HG03558 (cell line): ENCODE results near the gene POLA2.
"Not testable (repeated sequence)": the region's sequence is repeated elsewhere in the genome, so short reads cannot be mapped to it uniquely, and the experiment has no call there.

Source experiments
- ATAC-seq: cut with Tn5 transposase; IDR thresholded peaks from one replicate; pipeline ENCODE4 v1.9.1; 2021; ENCODE audit warnings: moderate number of reproducible peaks; ENCODE audit not compliant: unreplicated experiment; ENCODE audit errors: extremely low read depth

The POLA2 gene

GRCh38 chr11:65325435-65325834 lies 63.7 kb downstream of the POLA2 start:
- ATAC-seq: no peak

GRCh38 chr11:65327021-65327420 lies 65.3 kb downstream of the POLA2 start:
- ATAC-seq: no peak

- ATAC-seq: no peak
These were observed 67.7 kb downstream of the POLA2 start for GRCh38 chr11:65329478-65329877.

- no peak for ATAC-seq
These were observed 68.2 kb downstream of the POLA2 start for GRCh38 chr11:65329944-65330403.

GRCh38 chr11:65330544-65330943 lies 68.8 kb downstream of the POLA2 start:
- no peak for ATAC-seq

GRCh38 chr11:65332591-65332990 lies 70.8 kb downstream of the POLA2 start:
- ATAC-seq: not testable (repeated sequence)

GRCh38 chr11:65334696-65335295 lies 73.0 kb downstream of the POLA2 start:
- no peak for ATAC-seq

- no peak for ATAC-seq
These were observed 76.9 kb downstream of the POLA2 start for GRCh38 chr11:65338676-65339075.

- no peak for ATAC-seq
These were observed 78.5 kb downstream of the POLA2 start for GRCh38 chr11:65340226-65340625.

- no peak for ATAC-seq
These were observed 80.1 kb downstream of the POLA2 start for GRCh38 chr11:65341856-65342255.
